ENCODE results near the gene CD68.
A peak's percentile ranks its signal among the peaks of the same experiment; 100 is the strongest.

The CD68 gene

DNA sequence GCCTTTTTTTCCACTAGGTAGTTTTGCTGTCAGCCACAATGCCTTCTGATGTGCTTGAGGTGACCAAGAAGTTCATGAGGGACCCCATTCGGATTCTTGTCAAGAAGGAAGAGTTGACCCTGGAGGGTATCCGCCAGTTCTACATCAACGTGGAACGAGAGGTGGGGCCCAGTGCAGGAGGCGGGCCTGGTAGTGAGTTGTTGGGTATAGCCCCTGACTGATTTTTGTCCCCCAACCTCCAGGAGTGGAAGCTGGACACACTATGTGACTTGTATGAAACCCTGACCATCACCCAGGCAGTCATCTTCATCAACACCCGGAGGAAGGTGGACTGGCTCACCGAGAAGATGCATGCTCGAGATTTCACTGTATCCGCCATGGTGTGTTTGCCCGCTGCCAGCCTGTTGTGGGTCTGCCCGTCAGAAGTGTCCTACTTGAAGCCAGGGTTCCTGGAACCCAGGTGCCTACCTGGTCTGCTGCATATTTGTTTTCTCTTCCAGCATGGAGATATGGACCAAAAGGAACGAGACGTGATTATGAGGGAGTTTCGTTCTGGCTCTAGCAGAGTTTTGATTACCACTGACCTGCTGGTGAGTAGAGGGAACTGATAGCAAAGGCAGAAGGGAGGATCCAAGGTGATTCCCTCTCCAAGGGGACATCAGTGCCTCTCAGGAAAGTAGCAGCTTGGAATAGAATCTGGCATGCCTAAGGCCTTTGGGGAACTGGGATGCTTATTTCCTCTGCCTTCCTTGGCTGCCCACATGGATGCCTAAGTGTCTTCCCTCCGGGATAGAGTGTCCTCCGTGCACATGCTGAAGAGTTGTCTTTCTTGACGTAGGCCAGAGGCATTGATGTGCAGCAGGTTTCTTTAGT, 1.9 kb upstream of the CD68 start:
- ChIA-PET CTCF (interaction anchor here (0.6 to 0.7 kb wide), 3 partner anchors 11 to 274 kb away, joined by 3 to 5 read pairs (median 3); no protein-coding TSS in a partner anchor), POLR2A (ENCODE audit: low non-redundant PET) (interaction anchor here (0.7 kb wide), 1 partner anchor 10 kb away, joined by 3 read pairs; no protein-coding TSS in a partner anchor)
- H3K27ac ChIP-seq: peak overlapping the region; percentile 100
- TF ChIP-seq, protein P1, sequence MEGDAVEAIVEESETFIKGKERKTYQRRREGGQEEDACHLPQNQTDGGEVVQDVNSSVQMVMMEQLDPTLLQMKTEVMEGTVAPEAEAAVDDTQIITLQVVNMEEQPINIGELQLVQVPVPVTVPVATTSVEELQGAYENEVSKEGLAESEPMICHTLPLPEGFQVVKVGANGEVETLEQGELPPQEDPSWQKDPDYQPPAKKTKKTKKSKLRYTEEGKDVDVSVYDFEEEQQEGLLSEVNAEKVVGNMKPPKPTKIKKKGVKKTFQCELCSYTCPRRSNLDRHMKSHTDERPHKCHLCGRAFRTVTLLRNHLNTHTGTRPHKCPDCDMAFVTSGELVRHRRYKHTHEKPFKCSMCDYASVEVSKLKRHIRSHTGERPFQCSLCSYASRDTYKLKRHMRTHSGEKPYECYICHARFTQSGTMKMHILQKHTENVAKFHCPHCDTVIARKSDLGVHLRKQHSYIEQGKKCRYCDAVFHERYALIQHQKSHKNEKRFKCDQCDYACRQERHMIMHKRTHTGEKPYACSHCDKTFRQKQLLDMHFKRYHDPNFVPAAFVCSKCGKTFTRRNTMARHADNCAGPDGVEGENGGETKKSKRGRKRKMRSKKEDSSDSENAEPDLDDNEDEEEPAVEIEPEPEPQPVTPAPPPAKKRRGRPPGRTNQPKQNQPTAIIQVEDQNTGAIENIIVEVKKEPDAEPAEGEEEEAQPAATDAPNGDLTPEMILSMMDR (conservative IDR thresholded peaks at IDR 0.05; ENCODE audit: low read depth): no peak
- DNase-seq (ENCODE audit: low spot score): no peak

DNA sequence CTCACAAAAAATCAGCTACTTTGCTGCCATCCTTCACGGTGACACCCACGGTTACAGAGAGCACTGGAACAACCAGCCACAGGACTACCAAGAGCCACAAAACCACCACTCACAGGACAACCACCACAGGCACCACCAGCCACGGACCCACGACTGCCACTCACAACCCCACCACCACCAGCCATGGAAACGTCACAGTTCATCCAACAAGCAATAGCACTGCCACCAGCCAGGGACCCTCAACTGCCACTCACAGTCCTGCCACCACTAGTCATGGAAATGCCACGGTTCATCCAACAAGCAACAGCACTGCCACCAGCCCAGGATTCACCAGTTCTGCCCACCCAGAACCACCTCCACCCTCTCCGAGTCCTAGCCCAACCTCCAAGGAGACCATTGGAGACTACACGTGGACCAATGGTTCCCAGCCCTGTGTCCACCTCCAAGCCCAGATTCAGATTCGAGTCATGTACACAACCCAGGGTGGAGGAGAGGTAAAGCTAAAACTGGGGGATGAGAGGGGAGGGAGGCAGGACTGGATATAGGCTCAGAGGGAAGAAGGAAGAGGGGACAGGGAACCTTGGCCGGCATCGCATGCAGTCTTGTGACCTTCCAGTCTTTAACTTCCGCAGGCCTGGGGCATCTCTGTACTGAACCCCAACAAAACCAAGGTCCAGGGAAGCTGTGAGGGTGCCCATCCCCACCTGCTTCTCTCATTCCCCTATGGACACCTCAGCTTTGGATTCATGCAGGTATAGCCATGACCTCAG, 581 bp downstream of the CD68 start:
- CTCF ChIA-PET: interaction anchor here (3.0 kb wide), 1 partner anchor 9 kb away, joined by 21 read pairs; the partner anchor contains the start of gene SOX15
- H3K27ac ChIP-seq: peak overlapping the region; percentile 100
- POLR2A ChIA-PET (ENCODE audit: low non-redundant PET): interaction anchor here (0.6 to 2.0 kb wide), 2 partner anchors 9 to 454 kb away, joined by 4 to 18 read pairs; partner anchors contain the start of gene SOX15
- no peak for DNase-seq (ENCODE audit: low spot score)
- TF ChIP-seq, protein P1 (conservative IDR thresholded peaks at IDR 0.05; ENCODE audit: low read depth): no peak

DNA sequence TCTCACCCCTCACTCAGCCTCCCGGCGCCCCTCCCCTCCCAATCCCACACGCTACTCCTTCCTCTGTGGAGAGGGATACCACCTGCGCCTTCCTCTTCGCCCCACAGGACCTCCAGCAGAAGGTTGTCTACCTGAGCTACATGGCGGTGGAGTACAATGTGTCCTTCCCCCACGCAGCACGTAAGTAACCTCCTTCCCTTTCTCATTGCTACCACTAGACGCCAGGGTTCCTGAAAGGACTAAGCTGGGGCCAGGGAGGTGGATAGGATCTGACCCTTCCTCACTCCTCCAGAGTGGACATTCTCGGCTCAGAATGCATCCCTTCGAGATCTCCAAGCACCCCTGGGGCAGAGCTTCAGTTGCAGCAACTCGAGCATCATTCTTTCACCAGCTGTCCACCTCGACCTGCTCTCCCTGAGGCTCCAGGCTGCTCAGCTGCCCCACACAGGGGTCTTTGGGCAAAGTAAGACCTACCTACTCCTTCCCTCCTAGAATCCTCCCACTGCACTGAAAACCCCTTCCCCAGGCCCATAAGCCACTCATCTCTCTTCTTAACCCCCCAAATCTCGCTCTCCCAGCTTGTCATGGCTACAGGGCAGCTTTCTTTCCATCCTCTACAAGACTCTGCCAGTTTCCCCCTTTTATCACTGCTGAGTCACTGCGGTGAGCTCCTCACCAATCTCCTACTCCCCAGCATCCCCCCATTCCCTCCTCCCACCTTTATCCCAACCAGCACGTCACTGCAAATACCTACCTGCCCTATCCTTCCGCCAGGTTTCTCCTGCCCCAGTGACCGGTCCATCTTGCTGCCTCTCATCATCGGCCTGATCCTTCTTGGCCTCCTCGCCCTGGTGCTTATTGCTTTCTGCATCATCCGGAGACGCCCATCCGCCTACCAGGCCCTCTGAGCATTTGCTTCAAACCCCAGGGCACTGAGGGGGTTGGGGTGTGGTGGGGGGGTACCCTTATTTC, 1.5 kb downstream of the CD68 start:
- peak overlapping the region; percentile 100 for H3K27ac ChIP-seq
- no peak for DNase-seq (ENCODE audit: low spot score)
- TF ChIP-seq, protein P1 (conservative IDR thresholded peaks at IDR 0.05; ENCODE audit: low read depth): no peak
- ChIA-PET POLR2A (ENCODE audit: low non-redundant PET) (interaction anchor here (0.6 to 2.0 kb wide), 2 partner anchors 9 to 453 kb away, joined by 4 to 18 read pairs; partner anchors contain the start of gene SOX15), CTCF (interaction anchor here (3.0 kb wide), 1 partner anchor 8 kb away, joined by 21 read pairs; the partner anchor contains the start of gene SOX15)

DNA sequence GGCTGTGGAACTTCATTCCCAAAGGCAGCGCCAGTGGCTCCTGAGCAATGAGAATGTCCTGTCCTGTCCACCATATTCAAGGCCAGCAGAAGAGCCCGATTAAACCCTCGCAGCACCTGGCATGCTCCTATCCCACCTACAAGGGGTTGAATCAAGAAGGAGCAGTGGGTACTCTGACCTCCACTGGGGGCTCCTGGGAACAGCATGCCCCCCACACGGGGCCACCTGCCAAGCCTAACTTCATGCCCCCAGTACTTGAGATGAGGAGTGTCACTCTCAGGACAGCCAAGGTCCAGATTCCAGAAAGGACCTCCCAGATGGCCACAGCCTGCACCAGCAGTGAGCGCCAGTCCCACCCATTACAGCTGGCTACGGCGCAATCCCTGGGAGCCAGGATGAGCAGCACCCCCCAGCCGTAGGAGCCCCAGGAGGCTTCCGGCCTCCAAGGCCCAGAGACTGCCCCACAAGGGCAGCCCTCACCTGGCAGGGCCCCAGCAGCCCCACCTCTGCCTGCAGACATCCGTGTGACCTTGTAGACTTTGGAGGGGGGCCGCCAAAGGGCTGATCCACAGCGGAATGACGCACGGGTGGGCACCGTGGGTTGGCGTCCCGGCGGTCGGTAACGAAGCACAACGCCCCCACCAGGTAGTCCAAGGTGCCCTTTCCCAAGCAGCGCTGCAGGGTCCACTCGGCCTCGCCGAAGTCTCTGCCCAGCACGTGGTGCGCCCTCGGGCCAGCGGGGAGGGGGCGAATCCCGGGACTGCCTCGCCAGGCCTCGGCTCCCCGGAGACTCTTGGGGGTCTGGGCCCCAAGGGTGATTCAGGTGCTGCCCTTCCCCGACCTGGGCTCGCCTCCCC, 3.2 kb downstream of the CD68 start:
- peak overlapping the region; percentile 100 for H3K27ac ChIP-seq
- POLR2A ChIA-PET (ENCODE audit: low non-redundant PET): no interaction called here
- no peak for DNase-seq (ENCODE audit: low spot score)
- TF ChIP-seq, protein P1 (conservative IDR thresholded peaks at IDR 0.05; ENCODE audit: low read depth): no peak
- CTCF ChIA-PET: interaction anchor here (0.5 kb wide), 1 partner anchor 66 kb away, joined by 5 read pairs; no protein-coding TSS in a partner anchor

DNA sequence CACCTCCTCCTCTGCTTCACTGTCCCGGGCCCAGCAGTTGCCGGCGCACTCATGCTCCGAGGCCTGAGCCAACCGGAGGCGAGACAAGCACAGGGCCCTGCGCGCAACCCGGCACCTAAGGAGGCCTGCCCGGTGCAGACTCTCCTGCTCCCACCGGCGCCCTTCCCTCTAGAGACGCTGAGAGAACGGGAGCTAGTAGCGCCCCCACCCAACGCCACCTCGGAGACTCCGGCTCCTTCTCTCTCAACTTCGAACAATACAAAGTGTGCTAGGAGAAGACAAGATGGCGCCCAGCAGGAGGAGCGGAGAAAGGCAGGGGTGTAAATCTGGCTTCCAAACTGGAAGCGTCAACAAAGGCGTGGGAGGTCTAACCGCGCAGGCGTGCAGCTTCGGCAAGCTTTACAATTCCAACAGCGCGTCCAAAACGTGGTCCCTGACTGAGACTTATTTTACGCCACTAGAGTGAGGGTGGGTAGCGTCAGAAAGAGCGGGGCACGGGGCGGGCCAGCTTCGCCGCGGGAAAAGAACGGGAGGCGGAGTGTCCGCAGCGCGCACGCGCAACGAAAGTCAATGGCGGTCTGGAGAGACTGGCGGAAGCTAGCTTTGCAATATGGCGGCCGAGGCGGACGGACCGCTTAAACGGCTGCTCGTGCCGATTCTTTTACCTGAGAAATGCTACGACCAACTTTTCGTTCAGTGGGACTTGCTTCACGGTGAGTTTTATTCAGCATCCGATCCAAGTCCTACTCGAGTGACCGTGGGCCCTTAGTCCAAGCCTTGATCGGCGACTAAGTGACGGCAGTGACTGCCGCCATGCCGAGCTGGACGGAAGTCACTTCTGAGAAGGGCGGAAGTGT, 4.0 kb downstream of the CD68 start, which contains the start of gene MPDU1:
MPDU1 (plus strand) TSS at position 600 of the 857 bp plus-strand sequence; CDS start at position 611, 11 bp downstream.
- DNase-seq (ENCODE audit: low spot score): peak; percentile 88
- TF ChIP-seq, protein P1 (conservative IDR thresholded peaks at IDR 0.05; ENCODE audit: low read depth): no peak
- ChIA-PET POLR2A (ENCODE audit: low non-redundant PET) (interaction anchor here (0.5 to 1.0 kb wide), 3 partner anchors 10 to 640 kb away, joined by 3 to 4 read pairs (median 3); no protein-coding TSS in a partner anchor), CTCF (no interaction called here)
- H3K27ac ChIP-seq: peak within 1 kb of the TSS; percentile 100

All from RWPE1 (cell line).